Measurements from ENCODE around the gene CD2AP. TPM values are rescaled to one million over a fixed set of nuclear protein-coding genes. Genes with fewer than 3 reads are reported as not detected.
"Not testable (repeated sequence)": the region's sequence is repeated elsewhere in the genome, so short reads cannot be mapped to it uniquely, and the experiment has no call there.

CD2AP gene
- total RNA-seq, 1 donor from 2014 or later: 29.5 TPM

DNA sequence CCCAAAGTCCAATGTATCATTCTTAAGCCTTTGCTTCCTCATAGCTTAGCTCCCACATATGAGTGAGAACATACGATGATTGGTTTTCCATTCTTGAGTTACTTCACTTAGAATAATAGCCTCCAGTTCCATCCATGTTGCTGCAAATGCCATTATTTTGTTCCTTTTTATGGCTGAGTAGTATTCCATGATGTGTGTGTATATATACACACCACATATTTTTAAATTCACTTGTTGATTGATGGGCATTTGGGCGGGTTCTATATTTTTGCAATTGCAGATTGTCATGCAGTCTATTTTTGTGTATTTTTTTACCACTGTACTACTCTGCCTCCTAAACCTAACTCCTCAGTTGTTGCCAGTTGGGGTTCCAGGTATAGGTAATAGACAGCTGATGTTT, 74.7 kb downstream of the CD2AP start:
- Mint-ChIP-seq H3K4me1 (ENCODE audit: unreplicated experiment) (no peaks in the 10 kb centered on the region), H3K4me3 (no peak overlapping the region), H3K36me3 (peaks cover 40% of the 10 kb centered on the region), H3K27ac (no peak overlapping the region), H3K27me3 (no peaks in the 10 kb centered on the region), H3K9me3 (no peaks in the 10 kb centered on the region)
- DNase-seq (ENCODE audit: extremely low spot score, unreplicated experiment): no peak
- TF ChIP-seq, protein P1, sequence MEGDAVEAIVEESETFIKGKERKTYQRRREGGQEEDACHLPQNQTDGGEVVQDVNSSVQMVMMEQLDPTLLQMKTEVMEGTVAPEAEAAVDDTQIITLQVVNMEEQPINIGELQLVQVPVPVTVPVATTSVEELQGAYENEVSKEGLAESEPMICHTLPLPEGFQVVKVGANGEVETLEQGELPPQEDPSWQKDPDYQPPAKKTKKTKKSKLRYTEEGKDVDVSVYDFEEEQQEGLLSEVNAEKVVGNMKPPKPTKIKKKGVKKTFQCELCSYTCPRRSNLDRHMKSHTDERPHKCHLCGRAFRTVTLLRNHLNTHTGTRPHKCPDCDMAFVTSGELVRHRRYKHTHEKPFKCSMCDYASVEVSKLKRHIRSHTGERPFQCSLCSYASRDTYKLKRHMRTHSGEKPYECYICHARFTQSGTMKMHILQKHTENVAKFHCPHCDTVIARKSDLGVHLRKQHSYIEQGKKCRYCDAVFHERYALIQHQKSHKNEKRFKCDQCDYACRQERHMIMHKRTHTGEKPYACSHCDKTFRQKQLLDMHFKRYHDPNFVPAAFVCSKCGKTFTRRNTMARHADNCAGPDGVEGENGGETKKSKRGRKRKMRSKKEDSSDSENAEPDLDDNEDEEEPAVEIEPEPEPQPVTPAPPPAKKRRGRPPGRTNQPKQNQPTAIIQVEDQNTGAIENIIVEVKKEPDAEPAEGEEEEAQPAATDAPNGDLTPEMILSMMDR (conservative IDR thresholded peaks at IDR 0.05): no peak

DNA sequence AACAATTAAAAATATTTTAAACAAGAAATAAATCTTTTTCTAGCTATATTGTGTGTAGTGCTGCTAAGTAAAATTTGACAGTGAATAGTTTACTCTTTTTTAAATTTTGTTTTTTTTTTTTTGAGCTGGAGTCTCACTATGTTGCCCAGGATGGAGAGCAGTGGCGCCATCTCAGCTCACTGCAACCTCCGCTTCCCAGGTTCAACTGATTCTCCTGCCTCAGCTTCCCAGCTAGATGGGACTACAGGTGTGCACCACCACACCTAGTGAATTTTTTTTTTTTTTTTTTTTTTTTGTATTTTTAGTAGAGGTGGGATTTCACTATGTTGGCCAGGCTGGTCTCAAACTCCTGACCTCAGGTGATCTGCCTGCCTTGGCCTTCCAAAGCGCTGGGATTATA, 75.7 kb downstream of the CD2AP start:
- H3K27ac Mint-ChIP-seq, H3K9me3 Mint-ChIP-seq: not testable (repeated sequence)

DNA sequence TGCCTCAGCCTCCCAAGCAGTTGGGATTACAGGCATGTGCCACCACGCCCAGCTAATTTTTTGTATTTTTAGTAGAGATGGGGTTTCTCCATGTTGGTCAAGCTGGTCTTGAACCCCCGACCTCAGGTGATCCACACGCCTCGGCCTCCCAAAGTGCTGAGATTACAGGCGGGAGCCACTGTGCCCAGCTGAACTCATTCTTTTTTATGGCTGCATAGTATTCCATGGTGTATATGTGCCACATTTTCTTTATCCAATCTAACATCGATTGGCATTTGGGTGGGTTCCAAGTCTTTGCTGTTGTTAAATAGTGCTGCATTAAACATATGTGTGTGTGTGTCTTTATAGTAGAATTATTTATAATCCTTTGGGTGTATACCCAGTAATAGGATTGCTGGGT, 78.9 kb downstream of the CD2AP start:
- H3K36me3 Mint-ChIP-seq: peaks cover 23% of the 10 kb centered on the region
- H3K9me3 Mint-ChIP-seq; H3K27me3 Mint-ChIP-seq; H3K4me1 Mint-ChIP-seq (ENCODE audit: unreplicated experiment); DNase-seq (ENCODE audit: extremely low spot score, unreplicated experiment); H3K4me3 Mint-ChIP-seq; H3K27ac Mint-ChIP-seq: not testable (repeated sequence)

More for the DNA sequence above, 75.7 kb downstream of the CD2AP start:
- not testable (repeated sequence) for H3K4me1 Mint-ChIP-seq (ENCODE audit: unreplicated experiment); DNase-seq (ENCODE audit: extremely low spot score, unreplicated experiment); H3K4me3 Mint-ChIP-seq; H3K27me3 Mint-ChIP-seq
- H3K36me3 Mint-ChIP-seq: peaks cover 35% of the 10 kb centered on the region

DNA sequence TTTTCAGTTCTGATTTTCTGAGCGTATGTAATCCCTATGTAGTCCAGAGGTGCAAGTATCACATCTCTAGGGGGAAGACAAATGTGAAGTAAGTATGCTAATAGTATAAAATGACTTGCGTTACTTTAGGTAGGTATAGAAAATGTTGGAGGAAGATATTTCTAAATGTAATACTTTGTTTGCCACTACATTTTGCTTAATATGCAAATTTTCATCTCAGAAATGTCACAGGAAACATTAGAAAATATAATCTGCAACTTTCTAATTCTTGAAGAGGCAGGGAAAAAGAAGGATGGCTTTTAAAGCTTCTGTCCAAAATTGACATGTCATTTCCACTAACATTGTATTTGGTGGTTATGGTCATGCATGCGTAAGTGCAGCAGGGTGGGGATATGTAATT, 85.6 kb downstream of the CD2AP start:
- Mint-ChIP-seq H3K9me3 (no peaks in the 10 kb centered on the region), H3K27ac (no peak overlapping the region), H3K36me3 (peaks cover 7% of the 10 kb centered on the region), H3K4me3 (no peak overlapping the region), H3K27me3 (no peaks in the 10 kb centered on the region), H3K4me1 (ENCODE audit: unreplicated experiment) (no peaks in the 10 kb centered on the region)
- no peak for DNase-seq (ENCODE audit: extremely low spot score, unreplicated experiment)
- TF ChIP-seq, protein P1 (conservative IDR thresholded peaks at IDR 0.05): no peak

DNA sequence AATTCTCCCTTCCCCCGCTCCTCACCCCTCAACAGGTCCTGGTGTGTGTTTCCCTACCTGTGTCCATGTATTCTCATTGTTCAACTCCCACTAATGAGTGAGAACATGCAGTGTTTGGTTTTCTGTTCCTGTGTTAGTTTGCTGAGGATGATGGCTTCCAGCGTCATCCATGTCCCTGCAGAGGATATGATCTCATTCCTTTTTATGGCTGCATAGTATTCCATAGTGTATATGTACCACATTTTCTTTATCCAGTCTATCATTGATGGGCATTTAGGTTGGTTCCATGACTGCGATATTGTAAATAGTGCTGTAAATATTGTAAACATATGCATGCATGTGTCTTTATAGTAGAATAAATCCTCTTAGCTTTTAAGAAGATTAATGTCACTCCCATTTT, 89.0 kb downstream of the CD2AP start:
- not testable (repeated sequence) for H3K4me3 Mint-ChIP-seq; H3K27ac Mint-ChIP-seq; H3K4me1 Mint-ChIP-seq (ENCODE audit: unreplicated experiment); H3K36me3 Mint-ChIP-seq; DNase-seq (ENCODE audit: extremely low spot score, unreplicated experiment); H3K27me3 Mint-ChIP-seq; H3K9me3 Mint-ChIP-seq

DNA sequence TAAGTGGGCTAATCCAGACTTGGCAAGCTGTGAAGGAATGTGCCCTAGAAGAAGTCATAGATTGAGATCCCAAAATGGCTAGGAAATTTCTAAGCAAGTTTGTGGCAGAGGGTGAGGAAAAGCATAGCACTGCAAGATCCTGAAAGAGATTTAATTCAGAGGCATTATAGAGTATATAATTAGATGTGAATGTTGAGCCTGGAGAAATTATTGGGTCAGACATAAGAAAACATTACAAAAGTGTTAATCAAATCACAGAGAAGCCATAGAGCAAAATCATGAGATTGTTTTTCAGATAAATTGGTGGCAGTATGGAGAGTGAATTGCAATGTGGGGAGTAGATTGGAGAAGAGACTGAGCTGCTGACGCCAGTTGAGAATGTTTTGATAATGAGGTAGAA, 90.0 kb downstream of the CD2AP start:
- H3K27me3 Mint-ChIP-seq: no peaks in the 10 kb centered on the region
- no peak overlapping the region for H3K4me3 Mint-ChIP-seq
- no peaks in the 10 kb centered on the region for H3K4me1 Mint-ChIP-seq (ENCODE audit: unreplicated experiment)
- TF ChIP-seq, protein P1 (conservative IDR thresholded peaks at IDR 0.05): no peak
- H3K9me3 Mint-ChIP-seq: no peaks in the 10 kb centered on the region
- no peak overlapping the region for H3K27ac Mint-ChIP-seq
- no peak for DNase-seq (ENCODE audit: extremely low spot score, unreplicated experiment)
- H3K36me3 Mint-ChIP-seq: no peaks in the 10 kb centered on the region

DNA sequence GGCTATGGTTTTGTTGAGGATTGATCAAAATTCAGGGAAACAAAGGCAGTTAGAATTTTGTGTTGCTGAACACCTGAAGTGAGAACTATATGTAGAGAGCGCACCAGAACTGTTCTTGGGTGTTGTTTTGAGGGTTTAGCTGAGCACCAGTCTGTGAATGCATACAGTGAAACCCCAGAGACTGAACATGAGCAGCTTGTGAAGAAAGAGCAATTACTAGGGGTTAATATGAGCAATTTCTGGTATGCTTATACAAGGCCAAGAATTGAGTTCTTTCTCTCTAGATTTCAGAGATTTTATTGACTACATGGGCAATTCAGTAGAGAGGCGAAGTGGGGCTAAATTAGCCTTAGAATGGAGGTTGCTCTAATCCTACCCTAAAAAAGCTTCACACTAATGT, 93.9 kb downstream of the CD2AP start:
- no peak overlapping the region for H3K27ac Mint-ChIP-seq
- TF ChIP-seq, protein P1 (conservative IDR thresholded peaks at IDR 0.05): no peak
- H3K4me3 Mint-ChIP-seq: no peak overlapping the region
- no peak for DNase-seq (ENCODE audit: extremely low spot score, unreplicated experiment)
- no peaks in the 10 kb centered on the region for H3K27me3 Mint-ChIP-seq
- no peaks in the 10 kb centered on the region for H3K4me1 Mint-ChIP-seq (ENCODE audit: unreplicated experiment)
- peaks cover 2% of the 10 kb centered on the region for H3K36me3 Mint-ChIP-seq
- H3K9me3 Mint-ChIP-seq: no peaks in the 10 kb centered on the region
